Middle frontal gyrus (tissue), 1 donor: Measurements from ENCODE around the gene EGR2.

ENCODE experiments used
- DNase-seq: peaks from one replicate; pipeline ENCODE4 v3.0.0-alpha.2; 2015; ENCODE audit warnings: low spot score; ENCODE audit errors: extremely low spot score

Gene EGR2

GRCh38 chr10:62816331-62817120 lies at the start of gene EGR2:
Gene EGR2, minus strand, starts transcription at chr10:62816366. Its CDS starts 337 bp downstream, at chr10:62816029.
- DNase-seq: peak; percentile 89

GRCh38 chr10:62862447-62862846 lies 46.3 kb upstream of the EGR2 start:
- no peak for DNase-seq

GRCh38 chr10:62861507-62861906 lies 45.3 kb upstream of the EGR2 start:
- no peak for DNase-seq

GRCh38 chr10:62860946-62861345 lies 44.8 kb upstream of the EGR2 start:
- DNase-seq: no peak

GRCh38 chr10:62858364-62858763 lies 42.2 kb upstream of the EGR2 start:
- DNase-seq: no peak

GRCh38 chr10:62856021-62856420 lies 39.9 kb upstream of the EGR2 start:
- DNase-seq: no peak

GRCh38 chr10:62853710-62854109 lies 37.5 kb upstream of the EGR2 start:
- no peak for DNase-seq

- DNase-seq: no peak
Measured at GRCh38 chr10:62852961-62853702, 37.0 kb upstream of the EGR2 start.

- no peak for DNase-seq
Measured at GRCh38 chr10:62851442-62851841, 35.3 kb upstream of the EGR2 start.

- no peak for DNase-seq
Measured at GRCh38 chr10:62850646-62851045, 34.5 kb upstream of the EGR2 start.

GRCh38 chr10:62847433-62847832 lies 31.3 kb upstream of the EGR2 start:
- DNase-seq: no peak

GRCh38 chr10:62844280-62845011 lies 28.3 kb upstream of the EGR2 start:
- DNase-seq: no peak

- DNase-seq: no peak
Measured at GRCh38 chr10:62843600-62843999, 27.4 kb upstream of the EGR2 start.

GRCh38 chr10:62842983-62843382 lies 26.8 kb upstream of the EGR2 start:
- no peak for DNase-seq

- DNase-seq: no peak
Measured at GRCh38 chr10:62839590-62839989, 23.4 kb upstream of the EGR2 start.

GRCh38 chr10:62831346-62831745 lies 15.2 kb upstream of the EGR2 start:
- DNase-seq: no peak

- DNase-seq: no peak
Measured at GRCh38 chr10:62830679-62831078, 14.5 kb upstream of the EGR2 start.

GRCh38 chr10:62829622-62830021 lies 13.5 kb upstream of the EGR2 start:
- DNase-seq: no peak

- DNase-seq: no peak
Measured at GRCh38 chr10:62826273-62826672, 10.1 kb upstream of the EGR2 start.

- DNase-seq: no peak
Measured at GRCh38 chr10:62820586-62820985, 4.4 kb upstream of the EGR2 start.

- no peak for DNase-seq
Measured at GRCh38 chr10:62819141-62819920, 3.2 kb upstream of the EGR2 start.
